DMS153 treated with DMSO at 0.1 percent for 48 hours (cell line): ENCODE results near the gene FMN2.
"Not testable (repeated sequence)": the region's sequence is repeated elsewhere in the genome, so short reads cannot be mapped to it uniquely, and the experiment has no call there.

Experiments
- DNase-seq: peaks from one replicate; lab custom pipeline; 2025; ENCODE audit not compliant: unreplicated experiment; lab: John Stamatoyannopoulos, UW

FMN2 gene

DNA sequence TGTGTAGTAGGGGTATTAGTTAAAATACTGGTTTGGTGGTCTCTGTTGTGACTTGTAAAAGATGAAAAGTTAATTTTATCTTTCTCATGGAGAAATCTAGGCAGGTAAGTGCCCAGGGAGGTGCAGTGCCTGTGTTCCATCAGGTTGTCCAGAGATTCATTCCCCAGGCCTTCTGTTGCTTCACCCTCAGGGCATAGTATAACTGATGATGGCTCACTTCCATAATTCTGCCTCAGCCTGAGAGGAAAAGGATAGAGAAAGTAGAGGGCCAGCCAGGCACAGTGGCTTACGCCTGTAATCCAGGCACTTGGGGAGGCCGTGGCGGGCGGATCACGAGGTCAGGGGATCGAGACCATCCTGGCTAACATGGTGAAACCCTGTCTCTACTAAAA is 153.9 kb downstream of the FMN2 start:
- DNase-seq = no peak

DNA sequence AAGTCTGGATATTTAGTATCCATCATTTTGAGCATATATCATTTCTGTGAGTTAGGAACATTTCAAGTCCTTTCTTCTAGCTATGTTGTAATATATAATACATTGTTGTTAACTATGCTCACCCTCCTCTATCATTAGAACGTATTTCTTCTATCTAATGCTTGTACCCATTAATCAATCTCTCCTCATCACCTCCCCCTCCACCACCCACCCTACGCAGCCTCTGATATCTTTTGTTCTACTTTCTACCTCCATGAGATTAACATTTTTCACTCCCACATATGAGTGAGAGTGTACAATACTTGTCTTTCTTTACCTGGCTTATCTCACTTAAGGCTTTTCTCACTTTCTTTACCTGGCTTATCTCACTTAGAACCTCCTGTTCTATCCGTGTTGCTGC is 156.2 kb downstream of the FMN2 start:
- DNase-seq = no peak

DNA sequence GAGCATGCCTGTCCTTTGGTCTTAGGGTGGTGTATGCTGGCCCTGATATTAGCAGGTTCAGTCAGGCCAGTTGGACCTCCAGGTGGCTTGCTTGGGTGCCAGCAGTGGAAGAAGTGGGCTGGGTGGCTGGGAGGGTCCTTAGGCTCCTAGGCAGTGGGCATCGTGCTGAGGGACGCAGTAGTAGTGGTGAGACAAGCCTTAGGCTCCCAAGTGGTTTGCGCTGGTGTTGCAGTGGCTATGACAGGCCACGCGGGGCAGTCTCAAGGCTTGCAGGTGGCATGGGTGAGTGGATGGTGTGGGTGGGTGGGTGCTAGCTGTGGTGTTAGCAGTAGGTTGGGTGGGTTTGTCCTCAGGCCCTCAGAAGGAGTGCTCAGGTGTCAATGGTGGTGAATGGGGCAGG is 162.3 kb downstream of the FMN2 start:
- no peak for DNase-seq

DNA sequence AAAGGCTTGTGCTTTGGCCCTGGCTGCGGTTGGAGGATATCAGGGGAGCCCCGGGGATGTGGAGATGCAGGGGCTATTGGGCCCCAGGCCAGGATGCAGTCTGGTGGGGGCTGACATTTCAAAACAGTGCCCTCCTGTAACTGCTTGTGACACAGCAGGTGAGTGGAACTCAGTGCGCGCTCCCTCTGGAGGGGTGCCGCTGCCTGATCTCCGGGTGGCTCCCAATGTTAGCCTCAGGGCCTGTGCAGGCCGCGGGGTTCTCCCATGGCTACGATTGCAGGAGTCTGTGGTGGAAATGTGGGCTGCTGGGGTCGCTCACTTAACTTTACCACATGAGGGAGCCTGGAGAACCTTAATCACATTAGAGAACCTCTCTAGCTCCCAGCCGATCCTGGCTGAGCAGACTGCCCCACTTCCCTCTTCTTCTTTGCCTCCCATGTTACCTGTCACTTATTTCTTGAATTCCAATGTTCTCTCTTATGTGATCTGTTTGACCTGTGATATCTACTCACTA is 163.2 kb downstream of the FMN2 start:
- no peak for DNase-seq

DNA sequence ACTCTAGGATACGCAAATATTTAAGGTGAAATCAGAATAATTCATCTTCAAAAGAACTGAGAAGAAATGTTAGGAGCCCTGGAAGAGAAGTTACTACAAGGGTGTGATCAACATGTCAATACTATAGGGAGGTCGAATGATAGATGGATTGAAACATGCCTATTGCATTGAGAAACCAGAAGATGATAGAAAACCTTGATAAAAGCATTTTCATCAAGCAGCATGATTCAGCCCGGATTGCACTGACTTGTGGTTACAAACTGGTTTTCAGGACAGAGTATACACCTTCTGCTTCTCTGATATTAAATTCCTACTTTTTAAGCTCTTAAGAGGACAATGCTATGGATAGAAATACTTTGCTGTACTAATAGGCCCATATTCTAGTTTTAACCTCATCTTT is 164.2 kb downstream of the FMN2 start:
- DNase-seq = no peak

DNA sequence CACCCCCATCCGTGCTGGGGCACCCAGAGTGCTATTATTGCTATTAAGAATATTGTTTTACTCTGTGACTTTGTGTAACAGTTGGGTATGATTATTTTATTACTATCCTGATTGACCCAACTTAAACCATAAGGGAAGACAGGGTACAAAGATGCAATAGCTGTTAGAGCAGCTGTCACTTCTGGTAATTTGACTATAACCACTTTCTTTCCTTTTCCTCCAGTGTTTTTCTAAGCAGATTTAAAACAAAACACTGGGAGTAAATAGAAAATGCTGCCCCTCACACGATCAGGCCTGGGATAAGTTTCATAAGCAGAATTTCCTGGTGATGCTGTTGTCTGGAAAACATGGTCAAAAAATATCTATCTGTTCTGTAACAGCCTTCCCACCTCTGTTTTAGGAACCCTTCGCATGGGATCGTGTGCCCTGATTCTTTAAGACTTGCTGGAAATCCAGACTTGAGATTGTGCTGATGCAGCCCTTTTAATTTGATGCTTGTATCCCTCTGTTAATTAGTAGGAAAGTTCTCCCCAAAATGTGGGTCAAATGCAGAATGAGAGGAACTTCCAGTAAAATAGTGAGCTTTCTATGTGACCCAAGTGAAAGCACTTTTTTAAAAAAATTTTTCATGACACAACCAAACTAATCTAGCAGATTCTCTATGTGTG is 165.3 kb downstream of the FMN2 start:
- no peak for DNase-seq

DNA sequence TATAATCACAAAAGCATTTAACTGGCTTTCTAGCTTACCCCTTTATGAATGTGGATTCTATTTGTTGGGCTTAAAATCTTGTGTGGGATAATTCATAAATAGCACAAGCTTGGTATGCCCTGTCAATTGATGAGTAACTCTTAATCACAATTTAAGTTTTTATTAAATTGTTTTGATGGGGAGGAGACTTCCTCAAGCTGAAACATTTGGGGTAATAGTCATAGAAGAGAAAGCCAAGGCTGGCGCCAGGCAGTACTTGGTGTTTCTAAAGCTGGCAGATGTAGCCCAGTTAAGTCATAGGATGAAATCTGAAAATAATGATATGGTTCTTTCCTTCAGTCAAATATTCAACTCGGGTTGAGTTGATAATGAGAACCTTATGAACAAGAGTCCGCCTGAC is 167.2 kb downstream of the FMN2 start:
- DNase-seq = no peak

DNA sequence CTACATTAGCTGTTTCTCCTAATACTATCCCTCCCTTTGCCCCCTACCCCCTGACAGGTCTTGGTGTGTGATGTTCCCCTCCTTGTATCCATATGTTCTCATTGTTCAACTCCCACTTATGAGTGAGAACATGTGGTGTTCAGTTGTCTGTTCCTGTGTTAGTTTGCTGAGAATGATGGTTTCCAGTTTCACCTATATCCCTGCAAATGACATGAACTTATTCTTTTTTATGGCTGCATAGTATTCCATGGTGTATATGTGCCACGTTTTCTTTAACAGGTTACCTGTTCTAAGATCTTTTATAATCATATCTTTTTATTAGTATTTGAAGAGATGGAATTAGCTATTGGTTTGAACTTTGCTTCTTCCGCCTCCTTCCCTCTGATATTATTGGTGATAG is 172.8 kb downstream of the FMN2 start:
- not testable (repeated sequence) for DNase-seq

DNA sequence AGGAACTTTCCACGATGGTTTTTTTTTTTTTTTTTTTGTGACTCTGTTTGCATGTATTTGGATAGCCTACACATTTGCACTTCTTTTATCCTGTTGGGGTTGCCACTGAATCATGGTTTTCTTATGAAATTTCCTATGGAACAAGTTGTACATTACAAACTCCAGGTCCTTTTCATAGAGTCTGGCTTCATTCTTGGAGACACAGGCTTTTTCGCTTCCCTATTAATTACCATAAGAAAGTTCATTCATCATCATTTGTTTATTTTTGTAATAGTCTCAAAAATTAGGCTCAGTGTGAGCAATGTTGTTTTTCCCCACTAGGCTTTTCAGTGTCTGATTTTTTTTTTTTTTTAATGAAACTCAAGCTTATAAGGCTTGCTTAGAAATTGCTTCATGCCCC is 179.4 kb downstream of the FMN2 start:
- DNase-seq = no peak

DNA sequence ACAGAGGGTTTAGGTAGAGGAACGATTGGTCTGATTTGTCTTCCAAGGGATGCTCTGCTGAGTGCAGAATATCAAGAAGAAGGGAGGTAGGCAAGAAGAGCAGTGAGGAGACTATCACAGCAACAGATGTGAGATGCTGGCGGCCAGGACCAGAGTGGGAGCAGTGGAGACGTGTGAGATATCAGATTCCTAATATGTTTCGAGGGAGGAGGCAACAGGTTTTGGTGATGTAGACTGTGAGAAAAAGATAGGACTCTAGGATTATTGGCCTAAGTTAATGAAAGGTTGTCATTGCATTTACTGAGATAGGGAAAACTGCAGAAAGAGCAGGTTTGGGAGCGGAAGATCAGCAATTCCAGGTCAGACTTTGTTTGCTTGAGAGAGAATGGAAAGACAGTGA is 182.9 kb downstream of the FMN2 start:
- no peak for DNase-seq

DNA sequence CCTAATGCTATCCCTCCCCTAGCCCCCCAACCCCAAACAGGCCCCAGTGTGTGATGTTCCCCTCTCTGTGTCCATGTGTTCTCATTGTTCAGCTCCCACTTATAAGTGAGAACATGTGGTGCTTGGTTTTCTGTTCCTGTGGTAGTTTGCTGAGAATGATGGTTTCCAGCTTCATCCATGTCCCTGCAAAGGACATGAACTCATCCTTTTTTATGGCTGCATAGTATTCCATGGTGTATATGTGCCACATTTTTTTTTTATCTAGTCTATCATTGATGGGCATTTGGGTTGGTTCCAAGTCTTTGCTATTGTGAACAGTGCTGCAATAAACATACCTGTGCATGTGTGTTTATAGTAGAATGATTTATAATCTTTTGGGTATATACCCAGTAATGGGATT is 183.5 kb downstream of the FMN2 start:
- DNase-seq = not testable (repeated sequence)

DNA sequence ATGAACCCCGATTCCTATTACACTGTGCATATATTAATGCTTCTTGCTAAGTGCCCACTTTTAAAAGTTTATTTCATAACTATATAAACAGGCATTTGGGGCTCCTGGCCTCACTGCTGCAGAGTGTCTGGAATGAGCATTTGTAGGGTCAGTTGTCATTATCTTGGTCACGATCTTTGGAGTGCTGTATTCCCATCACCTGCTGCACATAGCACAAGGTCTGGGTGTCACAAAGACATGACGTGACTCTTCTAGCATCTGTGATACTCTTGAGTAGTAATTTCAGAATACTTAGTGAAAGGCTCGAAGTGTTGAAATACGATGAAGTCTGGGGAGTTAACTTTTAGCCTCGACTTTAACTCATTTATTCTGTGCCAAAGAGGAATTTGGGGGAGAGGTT is 186.4 kb downstream of the FMN2 start:
- DNase-seq = no peak

DNA sequence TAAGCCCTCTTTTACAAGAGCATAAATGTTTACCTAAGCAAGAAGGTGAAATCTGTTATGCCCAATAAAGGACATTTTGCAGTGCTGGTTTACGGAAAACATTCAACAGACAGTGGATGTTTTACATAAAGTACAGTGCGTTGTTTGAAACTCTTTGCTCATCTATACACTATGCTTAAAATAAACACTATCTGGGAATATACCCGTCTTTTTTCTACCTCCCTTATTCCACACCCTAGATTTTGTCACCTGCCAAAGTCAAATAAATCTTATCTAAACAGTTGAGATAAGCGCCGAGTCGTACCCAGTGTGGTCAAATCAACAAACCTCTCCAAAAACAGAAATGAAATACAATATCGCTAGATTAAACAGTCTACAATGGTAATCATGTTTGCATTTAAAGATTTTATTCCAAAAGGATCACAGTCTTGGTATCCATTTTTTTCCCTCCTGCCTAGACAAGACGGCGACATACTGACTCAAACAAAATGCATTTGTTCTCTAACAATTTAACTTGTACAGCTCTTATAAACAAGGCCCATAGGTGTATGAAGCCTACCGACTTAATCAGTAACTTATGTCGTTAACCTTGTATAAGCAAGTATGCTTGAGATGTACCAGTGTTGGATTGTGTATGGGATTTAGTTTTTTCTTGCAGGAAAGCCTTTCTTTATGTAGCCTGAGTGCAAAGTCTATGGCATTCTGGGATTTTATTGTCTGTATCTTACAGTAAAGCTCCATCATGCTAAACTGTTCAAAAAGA is 189.1 kb downstream of the FMN2 start:
- DNase-seq = peak; percentile 4

DNA sequence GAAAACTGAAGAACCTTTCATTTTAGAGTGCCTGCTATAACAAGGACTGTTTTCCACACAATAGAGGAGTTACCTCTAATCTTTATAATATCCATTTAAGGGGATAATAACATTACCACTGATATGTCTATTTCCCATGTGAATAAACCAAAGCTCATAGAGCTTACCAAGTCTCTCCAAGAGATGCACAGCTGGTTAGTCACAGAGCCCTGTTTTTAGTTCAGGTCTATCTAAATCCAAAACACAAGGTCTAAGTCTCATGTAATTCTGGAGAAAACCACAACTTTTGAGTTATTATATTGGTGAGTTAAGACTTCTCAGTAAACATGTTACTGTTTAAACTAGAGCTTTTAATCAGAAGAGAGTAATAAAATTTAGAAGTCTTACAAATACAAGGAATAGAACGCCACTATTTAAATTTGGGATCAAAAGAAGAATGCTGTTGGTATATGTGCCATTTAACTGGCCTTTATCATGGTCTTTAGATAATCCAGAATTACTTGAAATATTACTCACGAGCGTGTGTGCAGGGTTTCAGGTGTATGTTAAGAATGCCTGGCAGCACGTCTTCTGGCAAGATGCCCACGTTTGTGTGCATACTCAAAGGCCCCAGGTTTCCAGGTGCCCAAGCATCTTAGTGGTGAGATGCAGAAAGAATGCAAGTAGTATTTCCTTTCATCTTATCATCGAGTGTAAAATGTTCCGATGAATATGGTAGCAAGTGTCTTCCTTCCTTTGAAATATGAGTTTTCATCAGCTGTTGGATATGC is 190.6 kb downstream of the FMN2 start:
- no peak for DNase-seq

DNA sequence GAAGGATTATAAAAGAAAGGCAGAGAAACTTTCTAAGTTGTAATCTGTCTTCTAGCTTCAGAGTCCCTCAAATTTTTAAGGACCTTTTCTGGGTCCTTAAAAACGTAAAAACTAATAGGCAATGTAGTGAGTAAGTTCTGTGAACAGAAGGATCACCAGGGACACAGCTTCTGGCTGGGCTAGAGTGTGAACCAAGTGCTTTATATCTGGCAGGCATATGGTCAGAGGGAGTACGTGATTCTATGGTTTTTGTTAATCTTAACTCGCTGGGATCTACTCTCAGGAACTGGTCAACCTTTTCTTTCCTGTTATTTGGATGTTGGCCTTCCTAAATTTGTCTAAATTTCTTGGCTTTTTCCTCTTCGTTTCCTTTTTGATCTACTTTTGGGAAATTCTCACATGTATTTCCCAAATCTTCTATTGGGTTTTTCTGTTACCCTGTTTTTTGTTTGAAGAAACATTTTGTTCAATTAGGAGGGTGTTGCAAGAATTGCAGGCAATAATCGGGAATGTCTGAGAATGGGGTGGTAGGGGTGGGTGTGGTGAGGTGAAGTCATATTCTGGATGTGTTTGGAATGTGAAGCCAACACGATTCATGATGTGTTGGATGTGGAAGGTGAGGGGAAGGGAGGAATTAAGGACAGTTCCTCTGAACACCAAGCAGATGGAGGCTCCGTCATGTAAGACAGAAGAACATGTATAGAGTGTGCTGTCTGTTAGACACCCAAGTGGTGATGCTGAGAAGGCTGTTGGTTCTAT is 193.2 kb downstream of the FMN2 start:
- DNase-seq = no peak

DNA sequence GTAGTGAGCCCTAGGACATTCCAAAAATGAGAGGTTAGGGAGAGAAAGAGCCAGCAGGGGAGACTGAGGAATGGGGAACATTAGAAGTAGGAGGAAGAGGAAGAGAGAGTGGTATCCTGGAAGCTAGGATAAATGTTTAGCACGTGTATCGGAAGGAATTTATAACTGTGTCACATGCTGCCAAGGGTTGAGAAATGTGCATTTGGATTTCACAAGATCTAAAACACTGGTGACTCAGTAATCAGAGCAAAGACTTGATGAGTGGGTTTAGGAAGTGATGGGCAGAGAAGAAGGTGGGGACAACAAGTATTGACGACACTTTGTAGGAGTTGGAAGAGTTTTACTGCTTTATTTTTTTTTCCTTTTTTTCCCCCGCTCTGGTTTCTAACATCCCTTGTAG is 193.9 kb downstream of the FMN2 start:
- DNase-seq = no peak

DNA sequence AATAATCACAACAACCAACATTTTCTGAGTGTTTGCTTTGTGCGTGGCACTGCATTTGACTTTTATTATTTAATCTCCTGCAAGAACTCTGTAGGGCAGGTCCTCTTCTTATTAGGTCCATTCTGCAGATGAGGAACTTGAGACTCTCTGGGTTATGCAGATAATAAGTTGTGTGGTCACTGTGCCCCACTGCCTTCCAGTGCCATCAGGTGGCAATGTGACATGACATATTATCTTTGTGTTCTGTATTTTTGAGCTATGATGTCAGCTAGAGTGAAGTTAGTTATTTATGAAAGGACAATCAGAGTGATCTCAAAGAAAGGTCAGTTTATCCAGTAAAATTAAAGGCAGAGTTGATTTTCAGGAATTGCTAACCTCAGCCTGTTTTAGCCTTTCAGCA is 196.0 kb downstream of the FMN2 start:
- DNase-seq = no peak

DNA sequence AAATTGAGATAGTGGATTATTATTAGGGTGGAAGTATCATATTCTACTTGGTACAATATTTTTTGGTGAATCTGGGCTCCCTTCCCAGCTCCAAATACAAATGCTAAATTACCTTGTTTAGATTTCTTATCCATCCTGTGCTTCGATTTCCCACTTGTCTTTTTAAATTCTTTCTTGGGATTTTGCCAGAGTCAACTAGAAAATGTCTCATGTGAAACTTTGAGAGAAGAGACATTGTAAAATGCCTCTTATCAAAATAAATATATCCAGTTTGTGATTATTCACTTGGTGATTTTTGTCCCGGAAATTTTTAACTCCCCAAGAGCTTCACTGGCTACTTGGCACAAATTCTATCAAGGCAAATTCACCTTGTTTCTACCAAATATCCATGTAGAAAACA is 202.0 kb downstream of the FMN2 start:
- no peak for DNase-seq

DNA sequence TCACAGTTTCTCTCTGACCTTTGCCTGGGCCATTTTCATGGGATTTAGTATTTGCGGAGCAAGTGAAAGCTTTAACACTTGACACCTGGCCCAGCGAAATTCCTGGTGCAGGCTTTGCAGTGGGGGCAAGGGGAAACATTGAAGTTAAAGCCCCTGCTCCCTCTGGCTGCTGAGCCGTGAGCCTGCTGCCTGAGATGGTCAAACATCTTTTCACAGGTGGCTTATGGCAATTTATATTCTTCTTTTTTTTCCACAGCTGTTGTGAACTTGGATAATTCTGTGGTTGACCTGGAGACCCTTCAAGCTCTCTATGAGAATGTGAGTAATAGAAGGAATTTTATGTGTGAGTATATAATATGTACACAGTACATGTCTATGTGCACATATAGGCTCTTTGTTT is 202.9 kb downstream of the FMN2 start:
- no peak for DNase-seq

DNA sequence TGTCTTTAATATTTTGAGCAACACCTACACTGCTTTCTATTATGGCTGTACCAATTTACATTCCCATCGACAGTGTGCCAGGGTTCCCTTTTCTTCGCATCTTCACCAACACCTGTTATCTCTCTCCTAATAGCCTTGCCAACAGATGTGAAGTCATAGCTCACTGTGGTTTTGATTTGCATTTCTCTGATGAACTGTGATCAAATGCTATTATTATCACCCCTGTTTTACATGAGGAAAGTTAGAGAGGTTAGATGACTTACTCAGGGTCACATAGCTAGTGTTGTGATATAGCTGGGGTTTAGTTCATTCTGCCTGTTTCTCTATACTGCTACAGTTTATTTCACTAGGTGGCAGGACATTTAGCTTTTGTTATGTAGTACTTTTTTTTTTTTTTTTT is 204.1 kb downstream of the FMN2 start:
- no peak for DNase-seq

DNA sequence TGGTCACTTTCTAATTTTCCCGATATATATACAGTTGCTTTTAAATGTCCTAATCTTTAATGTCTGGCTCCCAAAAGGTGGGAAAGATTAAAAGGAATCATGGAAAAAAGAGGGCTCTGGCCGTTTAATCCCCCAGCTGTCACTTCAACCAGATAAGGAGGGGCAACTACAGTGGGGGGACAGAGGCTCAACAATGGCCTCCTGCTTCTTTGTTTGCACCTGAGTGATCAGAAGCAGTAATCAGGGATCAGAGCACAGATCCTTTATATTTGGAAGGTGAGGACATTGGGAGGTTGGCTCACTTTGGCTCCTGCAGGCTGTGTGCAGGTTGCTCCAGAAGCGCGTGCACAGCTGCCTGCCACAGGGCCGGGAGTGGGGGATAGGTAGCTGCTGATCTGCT is 212.8 kb downstream of the FMN2 start:
- DNase-seq = no peak
